K562 (cell line): ENCODE results near the gene TCF12. TPM values are rescaled to one million over a fixed set of nuclear protein-coding genes. Genes with fewer than 3 reads are reported as not detected.

Experiments used
- ATAC-seq: fragments of 200-7000 bp; cut with Tn5 transposase; 3 replicates; pipeline ENCODE4 v1.9.1; 2020; ENCODE audit warnings: moderate library complexity
- BruUV-seq: library from RNA; stranded (reverse); fragments of 400-500 nt; replicated peaks from 2 replicates; lab custom pipeline; 2021; lab: Mats Ljungman, UMichigan
- CTCF ChIA-PET: fragments of 300-600 bp; formaldehyde crosslinking; extraction: SDS; loops from one replicate; lab custom pipeline; 2021; ENCODE audit warnings: low intra/inter-chr PET ratio; lab: Yijun Ruan, JAX
- POLR2A ChIA-PET: fragments of 300-600, 350-650 bp; sonication (Branson Sonifier 250); formaldehyde crosslinking; extraction: SDS; loops from one replicate; lab custom pipeline; 2021; ENCODE audit warnings: antibody characterized with exemption, inconsistent platforms; lab: Yijun Ruan, JAX
- DNase-seq, 4 experiments: peaks; one replicate each; pipeline versions ENCODE4 v3.0.0 to v3.0.0-alpha.2; 2011 to 2018; ENCODE audit warnings: low spot score in 3 of 4, mixed read lengths in 3 of 4; ENCODE audit errors: extremely low read depth in 1 of 4
- FAIRE-seq: peaks from 2 replicates; lab custom pipeline; 2011; peaks lifted over from hg19 to GRCh38; lab: Jason Lieb, UNC
- H2AFZ ChIP-seq: 2 replicates; pipeline ENCODE4 v1.6.0; 2011; ENCODE audit warnings: low read depth, low read length, control low read depth, inconsistent platforms
- H3K27ac ChIP-seq: fragments of 200-600 bp; 3 replicates; pipeline ENCODE4 v1.8.0; 2011; ENCODE audit warnings: low read depth, mild to moderate bottlenecking, control low read depth, inconsistent platforms, low read length, moderate library complexity, mixed read lengths; ENCODE audit errors: extremely low read depth
- H3K27me3 ChIP-seq, 2 experiments: fragments of 300-600 bp in 1 of 2; 2 replicates in 1 of 2; 3 replicates in 1 of 2; pipeline versions ENCODE4 v1.6.0 to v1.8.0; 2011; ENCODE audit warnings: inconsistent platforms in 2 of 2, low read length in 2 of 2, mild to moderate bottlenecking in 1 of 2, mixed read lengths in 1 of 2, moderate library complexity in 1 of 2; ENCODE audit not compliant: control insufficient read depth in 2 of 2, insufficient read depth in 2 of 2
- H3K36me3 ChIP-seq: fragments of 300-600 bp; 3 replicates; pipeline ENCODE4 v1.8.0; 2011; ENCODE audit warnings: mild to moderate bottlenecking, low read length, inconsistent platforms; ENCODE audit not compliant: control insufficient read depth, insufficient read depth
- H3K4me1 ChIP-seq, 2 experiments: fragments of 200-600 bp in 1 of 2; replicated peaks in 1 of 2; 2 replicates in 1 of 2; 3 replicates in 1 of 2; pipeline versions ENCODE4 v1.5.1 to v1.8.0; 2011; ENCODE audit warnings: inconsistent platforms in 2 of 2, low read length in 2 of 2, mild to moderate bottlenecking in 1 of 2, mixed read lengths in 1 of 2, moderate library complexity in 1 of 2; ENCODE audit not compliant: control insufficient read depth in 2 of 2, insufficient read depth in 2 of 2
- H3K4me2 ChIP-seq: 2 replicates; pipeline ENCODE4 v1.6.1; 2011; ENCODE audit warnings: low read length, control low read depth, inconsistent platforms, mixed read lengths; ENCODE audit not compliant: insufficient read depth
- H3K4me3 ChIP-seq: fragments of 200-600 bp; sonication (generic), shearing (Covaris generic); 2 replicates; pipeline ENCODE4 v1.5.1; 2016; ENCODE audit warnings: control low read depth, inconsistent platforms
- H3K79me2 ChIP-seq: fragments of 200-600 bp; 3 replicates; pipeline ENCODE4 v1.8.0; 2011; ENCODE audit warnings: low read length, inconsistent platforms; ENCODE audit not compliant: control insufficient read depth, insufficient read depth
- H3K9ac ChIP-seq, 2 experiments: 2 replicates each; pipeline versions ENCODE4 v1.6.0 to v1.6.1; 2011; ENCODE audit warnings: low read depth in 2 of 2, low read length in 2 of 2, control low read depth in 1 of 2, inconsistent platforms in 1 of 2, mild to moderate bottlenecking in 1 of 2, mixed read lengths in 1 of 2; ENCODE audit not compliant: insufficient read depth in 1 of 2
- H3K9me1 ChIP-seq: one replicate; pipeline ENCODE4 v1.6.0; 2011; ENCODE audit warnings: inconsistent platforms, mild to moderate bottlenecking, low read length, moderate library complexity; ENCODE audit not compliant: control insufficient read depth, insufficient read depth
- H3K9me3 ChIP-seq: replicated peaks from 2 replicates; pipeline ENCODE4 v1.5.1; 2011; ENCODE audit warnings: low read depth, low read length, inconsistent platforms; ENCODE audit not compliant: control insufficient read depth, insufficient read depth
- H4K20me1 ChIP-seq: replicated peaks from 2 replicates; pipeline ENCODE4 v1.6.1; 2011; ENCODE audit warnings: low read length, inconsistent platforms, mixed read lengths; ENCODE audit not compliant: control insufficient read depth, insufficient read depth
- ARNT ChIP-seq, 2 experiments: fragments of 450-650 bp; IDR thresholded peaks; 2 replicates each; pipeline ENCODE4 v1.6.1; 2016; ENCODE audit warnings: mild to moderate bottlenecking in 1 of 2
- COPS2 ChIP-seq: fragments of 450-650 bp; conservative IDR thresholded peaks from 2 replicates; pipeline ENCODE4 v1.6.1; 2016; ENCODE audit warnings: mild to moderate bottlenecking, moderate library complexity
- EP300 ChIP-seq: IDR thresholded peaks from 2 replicates; pipeline ENCODE4 v1.6.1; 2012; ENCODE audit warnings: low read length, improper control_type of control experiment
- ESRRB ChIP-seq: fragments of 250-450 bp; sonication (Bioruptor Pico); IDR thresholded peaks from 2 replicates; pipeline ENCODE4 v1.5.0; 2020; ENCODE audit warnings: mild to moderate bottlenecking, moderate library complexity, borderline replicate concordance
- ETS1 ChIP-seq: conservative IDR thresholded peaks from 2 replicates; pipeline ENCODE4 v1.6.1; 2011; ENCODE audit warnings: low read depth, mild to moderate bottlenecking, low read length; ENCODE audit not compliant: control insufficient read depth
- FOXP1 ChIP-seq: sonication (generic); formaldehyde crosslinking; IDR thresholded peaks from 2 replicates; pipeline ENCODE4 v1.8.0; 2022; ENCODE audit warnings: mild to moderate bottlenecking, missing genetic modification reagents
- NR0B1 ChIP-seq: fragments of 450-650 bp; IDR thresholded peaks from one replicate; pipeline ENCODE4 v1.6.1; 2018; ENCODE audit warnings: mild to moderate bottlenecking, moderate library complexity; ENCODE audit not compliant: partially characterized antibody
- NR2F6 ChIP-seq: fragments of 450-650 bp; formaldehyde crosslinking; IDR thresholded peaks from 2 replicates; pipeline ENCODE4 v1.4.0; 2020; ENCODE audit warnings: mild to moderate bottlenecking
- POLR2H ChIP-seq: IDR thresholded peaks from 2 replicates; pipeline ENCODE4 v1.6.1; 2016; ENCODE audit warnings: missing genetic modification characterization, low read depth, mild to moderate bottlenecking, control low read depth, missing compliant biosample characterization, moderate library complexity
- XRCC3 ChIP-seq: fragments of 450-650 bp; IDR thresholded peaks from 2 replicates; pipeline ENCODE4 v1.6.1; 2017; ENCODE audit warnings: mild to moderate bottlenecking, moderate library complexity
- ZBTB8A ChIP-seq: fragments of 450-650 bp; IDR thresholded peaks from 2 replicates; pipeline ENCODE4 v1.6.1; 2018; ENCODE audit warnings: mild to moderate bottlenecking, moderate library complexity; ENCODE audit not compliant: partially characterized antibody
- ZNF212 ChIP-seq: fragments of 450-650 bp; formaldehyde crosslinking; IDR thresholded peaks from 2 replicates; pipeline ENCODE4 v1.4.0; 2020; ENCODE audit warnings: mild to moderate bottlenecking
- ZNF695 ChIP-seq: fragments of 450-650 bp; formaldehyde crosslinking; IDR thresholded peaks from 2 replicates; pipeline ENCODE4 v1.4.0; 2020; ENCODE audit warnings: mild to moderate bottlenecking, moderate library complexity
- ZNF717 ChIP-seq: fragments of 250-450 bp; sonication (Bioruptor Pico); IDR thresholded peaks from 2 replicates; pipeline ENCODE4 v1.5.0; 2021
- WGBS: fragments of 100-300 bp; shearing (Covaris generic); methylation state at CpG from one replicate; pipeline ENCODE4 v1.1.6; 2016; ENCODE audit warnings: low coverage, mixed read lengths; ENCODE audit not compliant: insufficient coverage; ENCODE audit errors: missing lambda C conversion rate; 5-methylcytosine and 5-hydroxymethylcytosine counted together
- in situ Hi-C: fragments of 300-500 bp; cut with MboI; formaldehyde crosslinking; loops from 4 replicates; pipeline ENCODE4 v1.15.0; 2018; ENCODE audit warnings: inconsistent platforms, mixed read lengths
- intact Hi-C: fragments of 100-400 bp; cut with micrococcal nuclease; formaldehyde crosslinking; loops from 2 replicates; pipeline ENCODE4 v1.14.2; 2022
- polyA plus RNA-seq, 8 experiments: library from polyadenylated mRNA; depleted of rRNA in 4 of 8; stranded (reverse) in 5 of 8; unstranded in 3 of 8; fragments of >200 nt; fragmentation: Nextera tagmentation in 2 of 8; fragmentation: Illumina TruSeq in 1 of 8; extraction: Ambion mirVana in 2 of 8; extraction: Trizol in 1 of 8; gene quantifications; 2 replicates each; pipeline versions ENCODE4 v1.2.1 to v1.2.3, GENCODE V29; 2011 to 2014; ENCODE audit warnings: inconsistent platforms in 1 of 8, missing spikeins in 1 of 8
- total RNA-seq, 7 experiments: library from RNA; depleted of rRNA in 6 of 7; stranded (reverse); fragments of >200 nt in 6 of 7; fragmentation: Illumina TruSeq in 2 of 7; extraction: Trizol in 2 of 7; gene quantifications; 2 replicates each; pipeline versions ENCODE4 v1.2.1 to v1.2.3, GENCODE V29; 2011 to 2021; ENCODE audit warnings: low replicate concordance in 1 of 7

The TCF12 gene
- total and polyA plus RNA-seq, 9 of the 15 experiments (the other 6 are each of a cell fraction or from before 2014, with no cell fraction given): 10.5 to 132 (median 52.9) TPM

GRCh38 chr15:57026016-57026592 lies 107.7 kb downstream of the TCF12 start:
- in situ Hi-C loops (no loop called here), intact Hi-C loops (no loop called here)
- H3K4me3 ChIP-seq: no peak overlapping the region
- no peak overlapping the region for H3K9ac ChIP-seq
- H3K4me1 ChIP-seq: peaks cover 0 to 5% of the 10 kb centered on the region in 2 experiments; a peak in 1 of 5 replicates
- H3K9me1 ChIP-seq: no peaks in the 10 kb centered on the region
- no peak for DNase-seq
- no peak overlapping the region for H3K4me2 ChIP-seq
- no peak for ATAC-seq
- H3K27me3 ChIP-seq: no peaks in the 10 kb centered on the region
- no peak overlapping the region for H2AFZ ChIP-seq
- no peaks in the 10 kb centered on the region for H3K36me3 ChIP-seq
- TF ChIP-seq ZNF212 (CRISPR knock-in tag) (no peak), ARNT (IDR thresholded peaks at IDR 0.05) (no peak), ZNF717 (no peak), EP300 (no peak), ETS1 (no peak), NR0B1 (no peak), POLR2H (tag) (no peak), NR2F6 (no peak), ZBTB8A (no peak), ZNF695 (CRISPR knock-in tag) (no peak), XRCC3 (no peak), COPS2 (no peak), ESRRB (no peak), FOXP1 (CRISPR knock-in tag) (no peak)
- CTCF ChIA-PET: no interaction called here
- peaks cover 81% of the 10 kb centered on the region for H3K79me2 ChIP-seq
- FAIRE-seq: no peak
- H3K9me3 ChIP-seq: no peaks in the 10 kb centered on the region
- 0 out of 2 replicates have a peak, but pooled peaks cover 4% of the 10 kb centered on the region for H4K20me1 ChIP-seq
- no peak overlapping the region for H3K27ac ChIP-seq
- BruUV-seq: no TSS peak
- 97% methylated on average over 2 of the region's 2 CpGs for WGBS
- POLR2A ChIA-PET: no interaction called here
